ELR (cell line): ENCODE results near the gene PGBD5.
"Not testable (repeated sequence)": the region's sequence is repeated elsewhere in the genome, so short reads cannot be mapped to it uniquely, and the experiment has no call there.

Source experiments
- DNase-seq: peaks from one replicate; pipeline ENCODE4 v3.0.0-alpha.2; 2015; ENCODE audit warnings: low read depth

The PGBD5 gene, protein sequence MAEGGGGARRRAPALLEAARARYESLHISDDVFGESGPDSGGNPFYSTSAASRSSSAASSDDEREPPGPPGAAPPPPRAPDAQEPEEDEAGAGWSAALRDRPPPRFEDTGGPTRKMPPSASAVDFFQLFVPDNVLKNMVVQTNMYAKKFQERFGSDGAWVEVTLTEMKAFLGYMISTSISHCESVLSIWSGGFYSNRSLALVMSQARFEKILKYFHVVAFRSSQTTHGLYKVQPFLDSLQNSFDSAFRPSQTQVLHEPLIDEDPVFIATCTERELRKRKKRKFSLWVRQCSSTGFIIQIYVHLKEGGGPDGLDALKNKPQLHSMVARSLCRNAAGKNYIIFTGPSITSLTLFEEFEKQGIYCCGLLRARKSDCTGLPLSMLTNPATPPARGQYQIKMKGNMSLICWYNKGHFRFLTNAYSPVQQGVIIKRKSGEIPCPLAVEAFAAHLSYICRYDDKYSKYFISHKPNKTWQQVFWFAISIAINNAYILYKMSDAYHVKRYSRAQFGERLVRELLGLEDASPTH

DNA sequence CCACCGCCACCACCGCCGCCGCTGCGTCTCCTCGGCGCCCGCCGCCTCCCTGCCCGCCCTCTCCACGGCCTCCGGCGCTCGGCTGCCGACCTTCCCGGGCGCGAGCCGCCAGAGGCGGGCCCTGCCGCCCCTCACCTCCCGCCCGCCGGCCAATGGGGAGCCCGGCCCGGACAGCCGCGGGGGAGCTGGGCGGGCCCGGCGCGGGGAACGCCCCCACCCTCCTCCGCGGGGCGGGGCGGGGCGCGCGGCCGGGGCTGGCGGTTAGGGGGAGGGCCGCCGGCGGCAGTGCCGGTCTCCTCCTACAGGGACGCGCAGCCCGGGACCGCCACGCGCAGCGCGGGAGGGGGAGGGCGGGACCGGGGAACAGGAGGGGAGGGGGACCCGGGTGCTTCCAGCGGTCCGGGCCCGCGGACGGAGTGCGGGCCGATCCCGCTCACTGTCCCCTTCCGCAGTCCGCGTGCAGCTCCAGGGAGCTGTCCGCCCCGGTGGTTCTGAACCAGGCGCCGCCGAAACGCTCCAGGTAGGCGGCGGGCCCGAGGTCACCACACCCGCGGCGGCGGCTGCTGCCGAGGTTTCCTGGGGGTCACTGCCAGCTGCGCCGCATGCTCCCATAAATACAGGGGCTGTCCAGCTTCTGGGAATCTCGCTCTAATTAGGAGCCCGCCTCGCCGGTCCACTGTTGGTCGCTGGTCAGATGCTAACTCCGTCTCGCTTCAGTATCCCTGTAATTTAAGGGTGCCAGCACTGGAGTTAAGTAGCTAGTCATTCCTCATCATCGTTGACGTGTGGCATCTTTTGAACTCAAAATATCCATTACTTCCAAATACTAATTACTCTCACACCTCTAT, at the start of gene PGBD5:
Gene PGBD5 (minus strand): TSS at position 87 of the 848 bp plus-strand sequence. CDS start 404 bp downstream, outside the sequence.
- peak; percentile 54 for DNase-seq

- DNase-seq: not testable (repeated sequence)
Measured at GRCh38 chr1:230474924-230475323, 48.8 kb upstream of the PGBD5 start.

DNA sequence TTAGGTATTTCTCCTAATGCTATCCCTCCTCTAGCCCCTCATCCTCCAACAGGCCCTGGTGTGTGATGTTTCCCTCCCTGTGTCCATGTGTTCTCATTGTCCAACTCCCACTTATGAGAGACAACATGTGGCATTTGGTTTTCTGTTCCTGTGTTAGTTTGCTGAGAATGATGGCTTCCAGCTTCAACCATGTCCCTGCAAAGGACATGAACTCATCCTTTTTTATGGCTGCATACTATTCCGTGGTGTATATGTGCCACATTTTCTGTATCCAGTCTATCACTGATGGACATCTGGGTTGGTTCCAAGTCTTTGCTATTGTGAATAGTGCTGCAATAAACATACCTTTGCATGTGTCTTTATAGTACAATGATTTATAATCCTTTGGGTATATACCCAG, 44.6 kb upstream of the PGBD5 start:
- not testable (repeated sequence) for DNase-seq

DNA sequence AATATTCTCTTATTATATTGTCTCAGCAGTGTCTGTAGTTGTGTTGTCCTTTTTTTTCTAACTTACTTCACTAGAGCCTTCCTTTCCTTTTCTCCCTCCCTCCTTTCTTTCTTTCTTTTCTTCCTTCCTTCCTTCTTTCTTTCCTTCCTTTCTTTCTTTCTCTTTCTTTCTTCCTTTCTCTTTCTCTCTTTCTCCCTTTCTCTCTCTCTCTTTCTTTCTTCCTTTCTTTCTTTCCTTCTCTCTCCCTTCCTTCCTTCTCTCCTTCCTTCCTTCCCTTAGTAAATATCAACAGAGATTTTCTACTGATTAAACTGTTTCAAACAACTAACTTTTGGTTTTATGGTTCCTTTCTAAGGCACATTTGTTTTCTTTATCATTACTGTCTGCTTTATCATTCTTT, 43.1 kb upstream of the PGBD5 start:
- DNase-seq: no peak

GRCh38 chr1:230465691-230466090, 39.6 kb upstream of the PGBD5 start:
- no peak for DNase-seq

GRCh38 chr1:230464671-230465070, 38.5 kb upstream of the PGBD5 start:
- DNase-seq: no peak

GRCh38 chr1:230463760-230464159, 37.6 kb upstream of the PGBD5 start:
- no peak for DNase-seq

DNA sequence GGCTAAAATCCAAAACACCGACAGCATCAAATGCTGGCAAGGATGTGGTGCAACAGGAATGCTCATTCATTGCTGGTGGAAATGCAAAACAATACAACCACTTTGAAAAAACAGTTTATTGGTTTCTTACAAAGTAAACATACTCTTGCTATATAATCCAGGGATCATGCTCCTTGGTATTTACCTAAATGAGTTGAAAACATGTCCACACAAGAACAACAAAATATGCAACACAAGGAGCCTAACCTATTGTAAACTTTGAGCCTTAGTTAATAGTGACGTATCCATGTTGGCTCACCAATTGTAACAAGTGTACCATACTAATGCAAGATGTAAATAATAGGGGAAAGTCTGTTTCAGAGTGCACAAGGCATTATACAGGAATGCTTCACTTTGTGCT, 37.2 kb upstream of the PGBD5 start:
- no peak for DNase-seq

- DNase-seq: peak; percentile 53
Measured at GRCh38 chr1:230459465-230459864, 33.3 kb upstream of the PGBD5 start.

DNA sequence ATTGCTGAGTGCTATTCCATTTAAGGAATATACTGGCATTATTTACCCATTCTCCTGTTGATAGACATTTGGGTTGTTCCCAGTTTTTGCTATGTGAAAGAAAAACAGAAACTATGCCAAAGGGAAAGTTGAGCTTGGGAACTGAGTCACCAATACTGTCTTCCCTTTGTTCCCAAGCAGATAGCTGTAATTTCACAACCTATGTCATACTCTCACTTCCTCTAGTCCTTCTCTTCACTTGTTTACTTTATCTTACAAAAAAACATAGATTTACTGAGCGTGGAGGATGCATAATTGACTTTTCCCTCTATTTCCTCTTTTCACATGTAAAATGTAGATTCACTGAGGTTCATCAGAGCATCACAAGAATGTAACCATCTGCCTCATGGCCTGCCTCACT, 32.4 kb upstream of the PGBD5 start:
- peak; percentile 35 for DNase-seq

DNA sequence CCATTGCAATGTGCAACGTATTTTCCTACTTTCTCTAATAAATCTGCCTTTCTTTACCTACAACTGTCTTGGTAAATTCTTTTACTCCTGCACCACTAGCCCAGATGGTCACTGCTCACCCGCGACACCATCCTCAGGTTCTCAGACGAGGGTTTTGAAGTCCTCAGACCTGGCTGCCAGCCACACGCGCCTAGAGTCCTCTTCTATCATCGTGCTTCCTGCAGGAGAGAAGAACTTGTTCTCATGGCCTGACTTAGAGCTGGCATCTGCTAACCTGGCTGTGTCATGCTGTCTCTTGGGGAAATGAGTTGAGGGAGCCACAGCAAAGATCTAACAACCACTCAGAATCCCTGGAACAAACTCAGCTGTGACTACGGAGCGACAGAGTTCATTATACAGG, 30.3 kb upstream of the PGBD5 start:
- DNase-seq: no peak

DNA sequence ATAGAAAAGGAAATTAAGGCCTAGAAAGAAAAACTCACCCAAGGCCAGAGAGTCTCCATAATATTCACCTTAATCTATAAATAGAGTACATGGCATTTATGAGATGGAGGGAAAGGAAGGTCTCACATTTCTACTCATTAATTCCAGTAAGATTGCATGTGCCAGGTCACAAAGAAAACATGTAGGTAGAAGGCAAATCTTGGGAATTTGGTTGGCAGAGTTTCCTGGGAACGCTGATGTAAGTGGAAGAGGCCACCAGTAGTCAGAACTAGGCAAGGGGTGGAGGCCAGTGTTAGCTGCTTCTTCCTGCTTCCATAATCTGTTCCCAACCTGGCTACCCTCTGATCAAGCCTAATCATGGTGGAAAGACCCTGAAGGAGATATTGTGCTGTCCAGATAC, 29.2 kb upstream of the PGBD5 start:
- DNase-seq: no peak

DNA sequence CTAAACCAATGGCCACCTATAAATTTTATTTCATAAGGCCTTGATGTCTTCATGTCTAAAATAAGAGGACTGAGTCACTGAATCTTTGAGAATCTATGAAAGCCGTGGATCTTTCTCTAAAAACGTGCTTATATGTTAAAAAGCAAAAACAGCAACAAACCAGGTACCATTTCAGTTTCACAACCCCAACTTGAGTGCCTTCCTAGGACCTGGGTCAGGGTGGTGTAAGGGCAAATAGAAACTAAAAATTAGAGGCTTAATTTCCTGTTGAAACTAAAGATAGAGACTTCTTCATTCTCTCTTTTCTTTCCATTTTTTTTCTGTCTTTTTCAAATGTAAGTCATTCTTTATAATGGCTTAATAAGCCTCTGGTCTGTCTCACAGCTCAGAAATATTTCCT, 27.2 kb upstream of the PGBD5 start:
- DNase-seq: no peak

DNA sequence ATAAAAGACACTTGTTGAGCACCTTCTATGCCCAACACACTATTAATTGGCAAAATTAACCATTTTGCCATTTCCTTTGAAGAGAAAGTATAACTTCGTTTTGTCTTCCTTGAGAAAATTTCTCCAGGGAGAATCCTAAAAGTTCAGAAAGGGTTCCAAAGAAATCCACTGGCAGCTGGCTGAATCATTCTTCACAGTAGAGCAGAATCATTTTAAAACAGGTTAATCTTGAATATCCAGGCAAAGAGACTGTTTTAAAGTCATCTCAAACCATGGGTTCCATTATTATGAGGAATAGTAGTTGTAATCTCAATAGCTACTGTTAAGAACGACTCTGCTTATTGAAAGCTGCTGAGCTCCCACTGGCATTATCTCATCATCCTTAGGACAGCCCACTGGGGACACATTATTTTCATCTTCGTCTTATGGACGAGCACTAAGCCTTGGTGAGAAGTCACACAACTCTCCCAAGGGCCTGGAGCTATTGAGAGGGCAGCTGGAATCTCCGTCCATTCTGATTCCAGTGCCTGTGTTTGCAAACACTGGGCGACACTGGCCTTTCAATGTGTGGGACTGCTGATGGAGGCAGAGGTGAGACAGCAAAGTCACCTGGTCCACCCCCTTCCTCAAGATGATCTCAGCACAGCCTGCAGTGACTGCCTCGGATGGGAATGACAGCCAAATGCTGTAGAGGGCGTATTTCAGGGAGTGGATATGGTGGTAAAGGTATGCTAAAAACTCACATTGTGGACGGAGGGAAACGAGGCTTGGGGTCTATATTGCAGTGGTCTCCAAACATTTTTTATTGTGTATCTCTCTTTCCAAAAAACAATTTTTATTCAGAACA, 15.3 kb upstream of the PGBD5 start:
- no peak for DNase-seq

DNA sequence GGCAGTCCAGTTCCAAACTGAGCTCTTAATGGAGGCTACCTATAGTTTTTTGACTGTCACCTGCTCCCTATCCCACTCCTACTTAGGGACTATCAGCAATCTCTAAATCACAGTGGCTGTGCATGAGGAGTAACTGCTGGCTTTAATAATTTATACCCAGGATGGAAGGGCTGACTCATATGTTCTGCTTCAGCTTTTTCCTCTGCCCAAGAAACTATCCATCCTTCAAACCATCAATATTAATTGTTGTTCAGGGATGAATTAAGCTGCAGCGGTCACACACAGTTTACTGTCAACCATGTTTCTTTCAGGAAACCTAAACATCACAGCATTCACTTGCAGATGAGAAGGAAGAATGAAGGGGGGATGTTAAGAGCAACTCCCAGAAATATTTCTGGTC, 9.0 kb upstream of the PGBD5 start:
- no peak for DNase-seq

DNA sequence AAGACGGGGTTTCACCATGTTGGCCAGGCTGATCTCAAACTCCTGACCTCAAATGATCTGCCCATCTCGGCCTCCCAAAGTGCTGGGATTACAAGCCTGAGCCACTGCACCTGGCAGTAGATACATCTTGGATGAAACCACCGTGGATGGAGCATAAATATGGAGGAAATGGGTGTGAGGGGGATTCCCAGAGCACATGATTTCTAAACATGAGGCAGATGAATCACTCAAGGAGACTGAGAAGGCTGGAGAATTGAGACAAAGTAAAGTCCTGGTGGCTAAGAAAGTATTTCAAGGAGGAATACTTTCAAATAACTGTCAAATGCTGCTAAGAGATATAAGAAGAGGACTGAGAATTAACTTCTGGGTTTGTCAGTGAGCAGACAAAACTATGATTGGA, 5.4 kb upstream of the PGBD5 start:
- no peak for DNase-seq

- no peak for DNase-seq
Measured at GRCh38 chr1:230430499-230430898, 4.4 kb upstream of the PGBD5 start.

DNA sequence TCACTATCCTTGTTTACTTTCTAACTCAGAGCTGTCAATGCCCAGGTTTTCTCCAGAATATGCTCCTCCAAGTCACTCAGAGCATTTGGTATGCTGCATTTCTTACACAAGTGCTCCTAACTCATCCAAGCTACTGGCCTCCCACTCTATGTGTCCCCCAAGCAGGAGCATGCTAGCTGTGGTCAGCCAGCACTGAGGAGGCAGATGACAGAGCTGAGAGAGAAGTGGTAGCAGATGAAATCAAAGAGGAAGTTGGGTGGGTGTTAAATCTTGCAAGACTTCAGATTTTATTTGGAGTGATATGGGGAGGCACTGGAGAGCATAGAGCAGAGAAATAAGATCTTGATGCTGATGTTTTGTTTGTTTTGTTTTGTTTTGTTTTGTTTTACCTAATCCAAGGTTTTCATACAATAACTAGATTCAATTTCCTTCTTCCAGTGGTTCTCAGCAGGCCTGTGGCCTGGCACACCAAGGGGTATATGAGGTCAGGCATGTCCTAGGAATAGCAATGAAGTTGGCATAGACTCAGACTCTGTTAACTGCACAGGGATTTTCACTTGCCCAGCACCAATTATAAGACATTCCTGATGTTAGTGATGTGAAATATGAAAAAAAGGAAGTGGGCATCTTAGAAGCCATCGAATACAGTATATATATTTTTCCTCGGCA, 3.1 kb upstream of the PGBD5 start:
- DNase-seq: no peak

GRCh38 chr1:230427981-230428380, 1.8 kb upstream of the PGBD5 start:
- no peak for DNase-seq

DNA sequence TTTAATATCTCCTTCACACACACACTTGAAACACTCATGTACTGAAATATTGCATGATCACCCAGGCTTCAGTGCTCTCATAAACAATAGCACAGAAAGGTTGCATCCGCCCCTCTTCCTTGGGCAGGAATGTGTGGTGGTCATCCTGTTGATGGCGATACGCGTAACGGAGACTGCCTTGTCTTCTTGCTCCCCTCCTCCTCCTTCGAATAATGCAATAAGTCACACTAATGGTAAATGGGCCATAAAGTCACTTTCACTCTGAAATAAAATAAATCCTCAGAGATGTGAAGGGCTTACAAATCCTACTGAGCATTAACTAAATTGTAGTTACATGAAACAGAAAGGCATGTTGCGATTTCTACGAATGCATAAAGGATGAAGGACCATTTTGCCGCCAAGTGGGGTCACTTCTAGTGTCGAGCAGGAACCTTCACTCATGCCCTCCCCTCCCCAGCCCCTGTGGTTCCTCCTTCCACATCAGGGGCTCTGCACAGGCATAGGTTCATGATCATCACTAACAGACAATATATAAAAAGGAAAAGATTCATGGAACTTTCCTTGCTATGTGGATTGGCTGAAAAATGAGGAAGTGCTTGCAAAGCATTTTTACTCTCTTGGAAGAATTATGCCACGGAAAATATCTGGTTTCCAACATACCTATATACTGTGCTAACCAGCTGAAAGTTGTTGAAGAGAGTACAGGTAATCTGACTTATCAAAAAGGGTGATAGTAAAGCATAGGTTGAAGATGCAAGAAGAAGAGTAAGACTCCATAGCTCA, 1.2 kb upstream of the PGBD5 start:
- DNase-seq: no peak
